ENCODE measurements around the gene TSC2. TPM values are rescaled to one million over a fixed set of nuclear protein-coding genes. Genes with fewer than 3 reads are reported as not detected.

TSC2 gene
- total and polyA plus RNA-seq, 3 donors from 2014 or later, result 136 to 271 (median 222) TPM

DNA sequence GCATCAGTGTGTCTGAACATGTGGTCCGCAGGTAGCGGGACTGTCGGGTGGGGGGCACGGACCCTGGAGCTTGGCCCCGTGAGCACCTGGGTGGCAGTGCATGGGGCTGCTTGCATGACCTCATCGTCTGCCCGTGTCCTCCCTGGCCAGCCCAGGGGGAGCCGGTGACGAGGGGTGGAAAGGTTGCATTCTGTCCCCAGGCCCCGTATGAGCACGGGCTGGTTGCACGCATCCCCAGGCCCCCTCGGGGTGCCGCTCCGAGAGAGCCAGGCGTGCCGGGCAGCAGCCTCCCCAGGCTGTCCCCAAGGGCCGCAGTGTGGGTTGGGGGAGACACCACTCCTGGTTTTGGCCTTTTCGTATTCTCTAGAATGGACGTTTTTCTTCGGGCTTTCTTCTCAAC is 29.9 kb downstream of the TSC2 start:
- WGBS, 2 donors, result 95 to 98% methylated on average over 13 to 21 of the region's 21 CpGs
- no peak for TF ChIP-seq POLR2A (IDR thresholded peaks at IDR 0.05)
- TF ChIP-seq, protein P1, sequence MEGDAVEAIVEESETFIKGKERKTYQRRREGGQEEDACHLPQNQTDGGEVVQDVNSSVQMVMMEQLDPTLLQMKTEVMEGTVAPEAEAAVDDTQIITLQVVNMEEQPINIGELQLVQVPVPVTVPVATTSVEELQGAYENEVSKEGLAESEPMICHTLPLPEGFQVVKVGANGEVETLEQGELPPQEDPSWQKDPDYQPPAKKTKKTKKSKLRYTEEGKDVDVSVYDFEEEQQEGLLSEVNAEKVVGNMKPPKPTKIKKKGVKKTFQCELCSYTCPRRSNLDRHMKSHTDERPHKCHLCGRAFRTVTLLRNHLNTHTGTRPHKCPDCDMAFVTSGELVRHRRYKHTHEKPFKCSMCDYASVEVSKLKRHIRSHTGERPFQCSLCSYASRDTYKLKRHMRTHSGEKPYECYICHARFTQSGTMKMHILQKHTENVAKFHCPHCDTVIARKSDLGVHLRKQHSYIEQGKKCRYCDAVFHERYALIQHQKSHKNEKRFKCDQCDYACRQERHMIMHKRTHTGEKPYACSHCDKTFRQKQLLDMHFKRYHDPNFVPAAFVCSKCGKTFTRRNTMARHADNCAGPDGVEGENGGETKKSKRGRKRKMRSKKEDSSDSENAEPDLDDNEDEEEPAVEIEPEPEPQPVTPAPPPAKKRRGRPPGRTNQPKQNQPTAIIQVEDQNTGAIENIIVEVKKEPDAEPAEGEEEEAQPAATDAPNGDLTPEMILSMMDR (IDR thresholded peaks at IDR 0.05), result no peak
- no peak for DNase-seq
- H3K9me3 ChIP-seq, result no peaks in the 10 kb centered on the region
- intact Hi-C loops (cut with DNase I; ENCODE audit: low total_unique reads), result no loop called here
- H3K4me3 ChIP-seq, result no peak overlapping the region
- no peaks in the 10 kb centered on the region for H3K36me3 ChIP-seq (ENCODE audit: low read depth, missing control alignments)
- peaks cover 12% of the 10 kb centered on the region for H3K4me1 ChIP-seq
- no peak overlapping the region for H3K27ac ChIP-seq
- no peaks in the 10 kb centered on the region for H3K27me3 ChIP-seq

DNA sequence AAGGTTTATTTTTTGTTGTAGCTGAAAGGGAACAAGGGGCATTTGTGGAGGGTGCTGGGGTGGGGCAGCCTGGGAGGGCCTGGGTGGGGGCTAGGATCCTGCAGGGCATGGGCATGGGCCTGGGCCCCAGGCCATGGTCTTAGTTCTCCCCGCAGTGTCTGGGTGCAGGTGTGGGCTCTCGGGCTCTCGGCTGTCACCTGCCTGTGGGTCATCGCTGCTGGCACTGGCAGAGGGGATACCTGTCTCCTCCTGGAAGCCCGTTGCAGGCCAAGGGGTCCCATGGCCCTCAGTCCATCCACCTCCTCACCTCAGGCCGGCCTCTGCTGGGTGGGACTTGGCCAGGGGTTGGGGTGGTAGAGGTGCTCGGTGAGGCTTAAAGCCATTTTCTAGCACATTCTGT is 30.3 kb downstream of the TSC2 start:
- Histone ChIP-seq H3K4me3 (no peak overlapping the region), H3K27me3 (no peaks in the 10 kb centered on the region), H3K27ac (no peak overlapping the region), H3K4me1 (peaks cover 12% of the 10 kb centered on the region), H3K9me3 (no peaks in the 10 kb centered on the region), H3K36me3 (ENCODE audit: low read depth, missing control alignments) (no peaks in the 10 kb centered on the region)
- intact Hi-C loops (cut with DNase I; ENCODE audit: low total_unique reads), result no loop called here
- WGBS, 2 donors, result 88 to 96% methylated on average over 5 of the region's 7 CpGs
- no peak for DNase-seq
- no peak for TF ChIP-seq POLR2A (IDR thresholded peaks at IDR 0.05)
- TF ChIP-seq, protein P1 (IDR thresholded peaks at IDR 0.05), result no peak

DNA sequence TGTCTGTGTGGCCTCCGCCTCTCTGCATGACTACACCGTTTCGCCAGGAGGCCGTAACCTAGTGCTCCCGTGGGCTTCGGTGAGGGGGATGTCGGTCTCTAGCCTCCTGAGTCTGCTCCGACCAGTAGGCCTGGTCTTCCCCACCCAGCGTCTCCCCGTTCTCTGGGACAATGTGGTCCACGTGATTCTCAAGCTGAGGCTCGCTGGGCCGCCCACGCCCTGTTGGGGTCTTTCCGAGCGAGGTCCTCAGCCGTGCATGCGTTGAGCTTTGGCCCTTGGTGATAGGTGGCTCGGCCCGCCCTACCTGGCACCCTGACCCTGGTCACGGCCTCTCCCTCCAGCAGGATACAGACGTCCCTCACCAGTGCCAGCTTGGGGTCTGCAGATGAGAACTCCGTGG is 30.9 kb downstream of the TSC2 start:
- 93 to 95% methylated on average over 9 to 22 of the region's 23 CpGs for WGBS, 2 donors
- TF ChIP-seq POLR2A (IDR thresholded peaks at IDR 0.05), result no peak
- TF ChIP-seq, protein P1 (IDR thresholded peaks at IDR 0.05), result no peak
- H3K36me3 ChIP-seq (ENCODE audit: low read depth, missing control alignments), result no peaks in the 10 kb centered on the region
- DNase-seq, result no peak
- H3K27me3 ChIP-seq, result no peaks in the 10 kb centered on the region
- H3K4me3 ChIP-seq, result no peak overlapping the region
- H3K9me3 ChIP-seq, result no peaks in the 10 kb centered on the region
- H3K4me1 ChIP-seq, result peaks cover 12% of the 10 kb centered on the region
- H3K27ac ChIP-seq, result no peak overlapping the region
- intact Hi-C loops (cut with DNase I; ENCODE audit: low total_unique reads), result no loop called here

DNA sequence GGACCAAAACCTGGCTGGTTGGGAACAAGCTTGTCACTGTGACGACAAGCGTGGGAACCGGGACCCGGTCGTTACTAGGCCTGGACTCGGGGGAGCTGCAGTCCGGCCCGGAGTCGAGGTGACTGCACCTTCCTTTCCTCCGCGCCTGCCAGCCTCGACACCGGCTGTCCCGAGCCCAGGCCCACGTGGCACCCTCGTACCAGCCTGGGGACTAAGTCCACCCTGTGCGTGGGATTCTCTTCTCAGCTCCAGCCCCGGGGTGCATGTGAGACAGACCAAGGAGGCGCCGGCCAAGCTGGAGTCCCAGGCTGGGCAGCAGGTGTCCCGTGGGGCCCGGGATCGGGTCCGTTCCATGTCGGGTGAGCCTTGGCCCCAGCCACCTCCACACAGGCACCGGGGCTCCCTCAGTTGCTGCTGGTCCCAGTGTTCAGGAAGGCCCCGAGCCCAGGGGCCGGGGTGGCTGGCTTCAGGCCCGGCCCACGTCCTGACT is 31.6 kb downstream of the TSC2 start:
- Histone ChIP-seq H3K4me3 (no peak overlapping the region), H3K4me1 (peaks cover 12% of the 10 kb centered on the region), H3K27me3 (no peaks in the 10 kb centered on the region), H3K9me3 (no peaks in the 10 kb centered on the region), H3K27ac (no peak overlapping the region), H3K36me3 (ENCODE audit: low read depth, missing control alignments) (no peaks in the 10 kb centered on the region)
- TF ChIP-seq, protein P1 (IDR thresholded peaks at IDR 0.05), result no peak
- no peak for TF ChIP-seq POLR2A (IDR thresholded peaks at IDR 0.05)
- intact Hi-C loops (cut with DNase I; ENCODE audit: low total_unique reads), result no loop called here
- WGBS, 2 donors, result 78 to 92% methylated on average over 8 to 30 of the region's 30 CpGs
- no peak for DNase-seq

DNA sequence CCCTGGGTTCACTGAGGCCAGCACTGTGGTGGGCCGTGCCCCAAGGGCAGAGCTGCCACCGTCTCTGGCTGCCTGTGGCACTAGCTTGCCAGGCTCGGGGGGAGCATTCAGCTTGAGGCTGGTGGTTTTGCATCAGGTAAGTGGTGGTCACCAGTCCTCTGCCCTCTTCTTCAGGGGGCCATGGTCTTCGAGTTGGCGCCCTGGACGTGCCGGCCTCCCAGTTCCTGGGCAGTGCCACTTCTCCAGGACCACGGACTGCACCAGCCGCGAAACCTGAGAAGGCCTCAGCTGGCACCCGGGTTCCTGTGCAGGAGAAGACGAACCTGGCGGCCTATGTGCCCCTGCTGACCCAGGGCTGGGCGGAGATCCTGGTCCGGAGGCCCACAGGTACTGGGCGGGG is 32.2 kb downstream of the TSC2 start:
- Histone ChIP-seq H3K9me3 (no peaks in the 10 kb centered on the region), H3K36me3 (ENCODE audit: low read depth, missing control alignments) (no peaks in the 10 kb centered on the region), H3K27ac (no peak overlapping the region), H3K27me3 (no peaks in the 10 kb centered on the region), H3K4me3 (no peak overlapping the region), H3K4me1 (peaks cover 12% of the 10 kb centered on the region)
- intact Hi-C loops (cut with DNase I; ENCODE audit: low total_unique reads), result loop anchor here (10.0 kb wide), 1 partner anchor 55 kb away; the partner anchor contains the start of gene NHERF2
- 97 to 100% methylated on average over 3 to 16 of the region's 16 CpGs for WGBS, 2 donors
- TF ChIP-seq, protein P1 (IDR thresholded peaks at IDR 0.05), result no peak
- no peak for TF ChIP-seq POLR2A (IDR thresholded peaks at IDR 0.05)
- DNase-seq, result no peak
